ENCODE data around the gene BOK.

Gene BOK, protein sequence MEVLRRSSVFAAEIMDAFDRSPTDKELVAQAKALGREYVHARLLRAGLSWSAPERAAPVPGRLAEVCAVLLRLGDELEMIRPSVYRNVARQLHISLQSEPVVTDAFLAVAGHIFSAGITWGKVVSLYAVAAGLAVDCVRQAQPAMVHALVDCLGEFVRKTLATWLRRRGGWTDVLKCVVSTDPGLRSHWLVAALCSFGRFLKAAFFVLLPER

DNA sequence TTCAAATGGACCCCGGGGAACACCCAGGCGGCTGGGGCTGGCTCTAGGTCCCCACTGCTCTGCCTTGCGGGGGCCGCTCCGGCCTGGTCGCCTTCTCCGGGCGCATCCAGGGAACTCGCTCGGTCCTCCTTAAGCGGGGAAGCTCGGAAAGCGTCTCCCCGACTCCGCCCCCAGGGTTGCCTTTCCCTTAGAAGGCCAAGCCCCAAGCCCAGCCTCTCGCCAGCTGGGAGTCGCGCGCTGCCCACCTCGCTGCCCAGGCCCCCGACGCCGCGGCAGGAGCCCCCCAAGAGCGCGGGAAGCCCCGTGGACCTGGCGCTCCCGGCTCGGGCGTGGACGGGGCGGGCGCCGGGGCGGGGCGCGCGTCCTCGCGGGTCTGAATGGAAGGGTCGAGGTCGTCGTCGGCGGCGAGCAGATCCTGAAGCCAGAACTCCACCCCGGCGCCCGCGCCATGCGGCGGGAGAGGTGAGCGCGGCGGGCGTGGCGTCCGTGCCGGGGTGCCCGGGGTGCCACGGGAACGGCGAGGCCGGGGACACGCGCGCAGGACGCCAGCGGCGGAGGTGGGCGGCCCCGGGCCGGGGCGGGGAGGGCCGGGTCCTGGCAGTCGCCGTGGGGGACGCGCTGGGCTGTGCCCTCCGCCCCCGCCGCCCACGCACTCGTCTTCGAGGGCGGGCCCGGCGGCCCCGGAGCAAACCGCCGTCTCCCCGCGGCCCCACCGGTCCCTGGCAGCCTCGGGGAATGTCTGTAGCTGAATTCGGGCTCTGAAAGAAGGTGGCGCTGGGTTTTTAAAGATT is at the start of gene BOK:
BOK (plus strand) TSS at position 214 of the 791 bp plus-strand sequence. CDS start 739 bp downstream, outside the sequence.
- peak; percentile 76 for DNase-seq (ENCODE audit: low spot score)
- POLR2A ChIA-PET (ENCODE audit: low non-redundant PET): interaction anchor here (0.6 kb wide), 1 partner anchor 11 kb away, joined by 4 read pairs; no protein-coding TSS in a partner anchor
- TF ChIP-seq, protein P1, sequence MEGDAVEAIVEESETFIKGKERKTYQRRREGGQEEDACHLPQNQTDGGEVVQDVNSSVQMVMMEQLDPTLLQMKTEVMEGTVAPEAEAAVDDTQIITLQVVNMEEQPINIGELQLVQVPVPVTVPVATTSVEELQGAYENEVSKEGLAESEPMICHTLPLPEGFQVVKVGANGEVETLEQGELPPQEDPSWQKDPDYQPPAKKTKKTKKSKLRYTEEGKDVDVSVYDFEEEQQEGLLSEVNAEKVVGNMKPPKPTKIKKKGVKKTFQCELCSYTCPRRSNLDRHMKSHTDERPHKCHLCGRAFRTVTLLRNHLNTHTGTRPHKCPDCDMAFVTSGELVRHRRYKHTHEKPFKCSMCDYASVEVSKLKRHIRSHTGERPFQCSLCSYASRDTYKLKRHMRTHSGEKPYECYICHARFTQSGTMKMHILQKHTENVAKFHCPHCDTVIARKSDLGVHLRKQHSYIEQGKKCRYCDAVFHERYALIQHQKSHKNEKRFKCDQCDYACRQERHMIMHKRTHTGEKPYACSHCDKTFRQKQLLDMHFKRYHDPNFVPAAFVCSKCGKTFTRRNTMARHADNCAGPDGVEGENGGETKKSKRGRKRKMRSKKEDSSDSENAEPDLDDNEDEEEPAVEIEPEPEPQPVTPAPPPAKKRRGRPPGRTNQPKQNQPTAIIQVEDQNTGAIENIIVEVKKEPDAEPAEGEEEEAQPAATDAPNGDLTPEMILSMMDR (conservative IDR thresholded peaks at IDR 0.05; ENCODE audit: low read depth): no peak
- CTCF ChIA-PET: interaction anchor here (1.2 kb wide), 1 partner anchor 143 kb away, joined by 3 read pairs; the partner anchor contains the start of gene ING5
- peak within 1 kb of the TSS; percentile 84 for H3K27ac ChIP-seq

DNA sequence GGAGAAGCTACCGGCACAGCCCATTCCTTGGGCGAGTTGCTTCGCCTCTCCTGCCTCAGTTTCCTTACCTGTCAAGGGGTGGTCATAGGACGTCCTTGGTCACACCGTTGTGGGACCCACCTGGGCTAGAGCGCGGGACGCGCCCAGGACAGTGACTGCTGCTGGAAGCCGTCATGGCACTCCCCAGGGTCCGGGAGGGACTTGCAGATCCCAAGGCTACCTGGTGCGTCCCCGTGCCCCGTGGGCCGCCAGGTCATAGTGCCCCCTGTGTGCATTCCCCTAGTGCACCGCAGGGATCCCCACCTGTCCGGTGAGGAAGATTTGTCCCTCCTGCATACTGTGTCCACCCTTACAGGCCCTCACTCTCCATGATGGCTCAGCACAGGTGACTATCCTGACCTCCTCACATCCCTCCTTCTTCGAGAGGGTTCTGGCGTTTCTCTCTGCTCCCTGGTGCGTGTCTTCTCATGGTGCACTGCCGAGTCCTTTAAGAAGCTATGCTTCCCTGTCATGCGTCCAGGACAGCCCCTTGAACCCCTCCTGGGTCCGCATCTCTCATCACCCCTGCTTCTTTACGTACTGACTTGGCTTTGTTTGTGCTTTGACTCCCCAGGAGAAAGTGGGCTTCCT is 49.3 kb upstream of the BOK start:
- TF ChIP-seq, protein P1 (conservative IDR thresholded peaks at IDR 0.05; ENCODE audit: low read depth): no peak
- DNase-seq (ENCODE audit: low spot score): no peak
- CTCF ChIA-PET: no interaction called here

DNA sequence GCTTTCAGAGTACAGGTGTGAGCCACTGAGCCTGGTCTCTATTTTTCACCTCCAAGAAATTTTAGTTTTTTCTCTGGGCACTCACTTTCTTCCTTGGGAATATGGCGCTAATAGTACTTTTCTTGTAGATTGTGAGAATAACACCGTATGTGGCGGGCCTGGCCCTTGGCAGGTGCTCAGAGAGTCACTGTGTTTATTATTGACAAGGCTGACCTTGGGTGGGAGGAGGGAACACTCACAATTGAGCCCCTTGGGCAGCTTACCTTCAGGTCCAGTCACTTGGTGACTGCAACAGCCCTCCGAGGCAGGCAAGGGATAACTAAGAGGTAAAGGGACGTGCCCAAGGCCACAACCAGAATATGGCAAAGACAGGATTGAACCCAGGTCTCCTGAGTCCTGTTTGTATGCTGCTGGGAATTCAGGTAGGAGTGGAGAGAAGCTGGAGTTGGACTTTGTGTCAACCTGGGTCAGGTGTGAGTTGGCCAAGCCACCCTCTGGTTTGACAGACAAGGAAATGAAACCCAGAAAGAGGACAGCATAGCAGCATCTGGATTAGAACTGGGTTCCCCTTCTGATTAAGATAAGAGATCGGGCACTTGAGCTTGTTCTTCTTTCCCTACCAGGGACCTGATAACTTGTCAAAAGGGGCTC is 47.3 kb upstream of the BOK start:
- no peak overlapping the region for H3K27ac ChIP-seq
- no peak for DNase-seq (ENCODE audit: low spot score)
- ChIA-PET CTCF (no interaction called here), POLR2A (ENCODE audit: low non-redundant PET) (interaction anchor here (0.5 kb wide), 1 partner anchor 103 kb away, joined by 6 read pairs; no protein-coding TSS in a partner anchor)
- TF ChIP-seq, protein P1 (conservative IDR thresholded peaks at IDR 0.05; ENCODE audit: low read depth): no peak

More for the DNA sequence above, 49.3 kb upstream of the BOK start:
- POLR2A ChIA-PET (ENCODE audit: low non-redundant PET): no interaction called here
- H3K27ac ChIP-seq: peak overlapping the region; percentile 85

DNA sequence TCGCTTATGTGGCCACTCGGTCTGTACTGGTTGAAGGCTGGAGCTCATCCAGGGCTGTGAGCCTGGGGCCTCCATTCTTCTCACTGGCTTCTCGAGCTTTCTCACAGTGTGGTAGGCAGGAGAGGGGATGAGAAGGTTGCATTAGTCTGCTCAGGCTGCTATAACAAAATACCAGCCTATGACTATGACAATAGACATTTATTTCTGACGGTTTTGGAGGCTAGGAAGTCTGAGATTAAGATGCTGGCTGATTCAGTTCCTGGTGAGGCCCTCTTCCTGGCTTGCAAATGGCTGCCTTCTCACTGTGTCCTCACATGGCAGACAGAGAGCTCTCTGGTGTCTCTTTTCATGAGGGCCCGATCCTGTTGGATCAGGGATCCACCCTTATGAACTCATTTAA is 44.0 kb upstream of the BOK start:
- ChIA-PET CTCF (no interaction called here), POLR2A (ENCODE audit: low non-redundant PET) (no interaction called here)
- TF ChIP-seq, protein P1 (conservative IDR thresholded peaks at IDR 0.05; ENCODE audit: low read depth): no peak
- no peak overlapping the region; the same call in 1 of the 2 replicates for H3K27ac ChIP-seq
- no peak for DNase-seq (ENCODE audit: low spot score)

DNA sequence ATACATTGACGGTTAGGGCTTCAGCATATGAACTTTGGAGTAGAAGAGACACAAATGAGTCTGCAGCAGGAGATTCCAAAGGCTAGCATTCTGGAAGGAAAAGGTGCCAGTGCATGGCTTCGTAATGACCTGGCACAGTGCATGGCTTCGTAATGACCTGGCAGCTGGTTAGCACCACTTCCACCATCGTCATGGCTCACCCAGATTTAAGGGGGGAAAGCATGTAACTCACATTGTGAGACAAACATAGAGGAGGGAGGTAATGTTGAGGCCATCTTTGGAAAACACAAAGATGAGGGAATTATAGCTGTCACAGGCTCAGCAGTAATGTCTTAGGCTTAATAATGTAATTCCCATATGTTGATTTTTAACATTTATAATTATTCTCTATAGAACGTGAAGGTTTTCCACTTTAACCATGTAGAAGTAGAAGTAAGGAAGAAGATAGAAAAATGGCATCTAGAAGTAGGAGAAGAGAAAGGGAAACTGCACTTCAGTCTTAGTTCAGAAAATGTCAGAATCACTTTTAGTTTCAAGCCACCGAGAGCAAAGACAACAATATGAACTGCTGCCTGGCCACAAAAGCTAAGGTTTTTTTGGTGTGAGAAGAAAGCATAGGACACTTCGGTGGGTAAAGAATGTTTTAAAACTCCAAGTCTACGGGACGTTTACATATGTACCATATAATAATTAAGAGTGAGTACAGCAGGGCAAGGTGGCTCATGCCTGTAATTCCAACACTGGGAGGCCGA is 43.4 kb upstream of the BOK start:
- ChIA-PET POLR2A (ENCODE audit: low non-redundant PET) (no interaction called here), CTCF (no interaction called here)
- DNase-seq (ENCODE audit: low spot score): no peak
- TF ChIP-seq, protein P1 (conservative IDR thresholded peaks at IDR 0.05; ENCODE audit: low read depth): no peak
- no peak overlapping the region; the same call in 1 of the 2 replicates for H3K27ac ChIP-seq
